Lung (tissue), 16 donors: ENCODE results near the gene BBLN. TPM values are rescaled to one million over a fixed set of nuclear protein-coding genes. Genes with fewer than 3 reads are reported as not detected.
"Not testable (repeated sequence)": the region's sequence is repeated elsewhere in the genome, so short reads cannot be mapped to it uniquely, and the experiment has no call there.

Experiments used
- ATAC-seq: fragments of 200-7000 bp; cut with Tn5 transposase; one replicate; pipeline ENCODE4 v1.9.1; 2020; ENCODE audit warnings: moderate number of reproducible peaks; ENCODE audit not compliant: insufficient read depth, low FRiP score
- DNase-seq, 3 donors: peaks; one replicate each; pipeline ENCODE4 v3.0.0-alpha.2; 2013 to 2017
- H3K27ac ChIP-seq, 2 donors: one replicate each; pipeline ENCODE4 v1.5.1; 2013; ENCODE audit warnings: mild to moderate bottlenecking in 2 of 2, moderate library complexity in 2 of 2, control low read depth in 1 of 2, inconsistent platforms in 1 of 2, low read depth in 1 of 2, low read length in 1 of 2
- H3K27me3 ChIP-seq, 3 donors: one replicate each; pipeline ENCODE4 v1.5.1; 2013; ENCODE audit warnings: low read length in 2 of 3; ENCODE audit not compliant: control insufficient read depth in 3 of 3, insufficient read depth in 3 of 3
- H3K36me3 ChIP-seq, 4 donors: one replicate each; pipeline ENCODE4 v1.5.1; 2013; ENCODE audit warnings: low read length in 4 of 4, mild to moderate bottlenecking in 1 of 4, moderate library complexity in 1 of 4; ENCODE audit not compliant: control insufficient read depth in 4 of 4, insufficient read depth in 4 of 4
- H3K4me1 ChIP-seq, 5 donors: one replicate each; pipeline ENCODE4 v1.5.1; 2013; ENCODE audit warnings: low read length in 5 of 5, mild to moderate bottlenecking in 2 of 5, moderate library complexity in 1 of 5; ENCODE audit not compliant: control insufficient read depth in 5 of 5, insufficient read depth in 5 of 5
- H3K4me3 ChIP-seq: one replicate; pipeline ENCODE4 v1.5.1; 2013; ENCODE audit warnings: mild to moderate bottlenecking, control low read depth, moderate library complexity
- H3K9ac ChIP-seq, 2 donors: one replicate each; pipeline ENCODE4 v1.5.1; 2013; ENCODE audit warnings: low read length in 2 of 2, control low read depth in 1 of 2; ENCODE audit not compliant: insufficient read depth in 1 of 2
- H3K9me3 ChIP-seq, 4 donors: one replicate each; pipeline ENCODE4 v1.5.1; 2013; ENCODE audit warnings: low read length in 3 of 4, mild to moderate bottlenecking in 1 of 4, moderate library complexity in 1 of 4; ENCODE audit not compliant: control insufficient read depth in 4 of 4, insufficient read depth in 3 of 4
- CTCF ChIP-seq: IDR thresholded peaks from 2 replicates; pipeline ENCODE4 v1.5.1; 2012; ENCODE audit warnings: mild to moderate bottlenecking; ENCODE audit errors: control extremely low read depth, extremely low read depth
- WGBS, 2 donors: extraction: QIAGEN DNeasy Blood & Tissue Kit; methylation state at CpG; one replicate each; pipeline ENCODE4 v1.1.7; 2013; 5-methylcytosine and 5-hydroxymethylcytosine counted together
- long read RNA-seq, 5 donors: transcript quantifications; one replicate each; lab custom pipeline, GENCODE V29; 2026
- polyA plus RNA-seq, 2 donors: library from polyadenylated mRNA; stranded (reverse); fragments of 200-250 nt; gene quantifications; one replicate each; pipeline ENCODE4 v1.2.1, GENCODE V29; 2013
- total RNA-seq, 2 donors: library from RNA; depleted of rRNA in 1 of 2; stranded (reverse); fragments of >200 nt in 1 of 2; gene quantifications; one replicate each; pipeline ENCODE4 v1.2.1, GENCODE V29; 2014 to 2021
- donor health status: control.
- donor health status: control.
- donor health status: Bipolar disorder and iron deficiency.
- donor health status: healthy.
- donor health status: DM: yes; HTN: yes; CAD: no.

BBLN gene
- total RNA-seq (10 to 100 TPM; 19.2 to 56.4 TPM), polyA plus RNA-seq (100 to 1,000 TPM in 1 of 2 donors, 10 to 100 TPM in 1; 66.7 to 138 TPM)
- long read RNA-seq, donor 1, transcript C9orf16-201 (2 exons, 713 nt), result major isoform, 40 of 48 reads
- long read RNA-seq, donor 1, partial matches to known transcripts, result 8 of 48 reads
- long read RNA-seq, donor 1, other reads (novel, unspliced or antisense), result 0 of 48 reads
- long read RNA-seq, donor 2, transcript C9orf16-201 (2 exons, 713 nt), result major isoform, 18 of 19 reads
- long read RNA-seq, donor 2, partial matches to known transcripts, result 0 of 19 reads
- long read RNA-seq, donor 2, other reads (novel, unspliced or antisense), result 0 of 19 reads
- long read RNA-seq, donor 3, transcript C9orf16-201 (2 exons, 713 nt), result major isoform, 37 of 37 reads
- long read RNA-seq, donor 3, partial matches to known transcripts, result 0 of 37 reads
- long read RNA-seq, donor 3, other reads (novel, unspliced or antisense), result 0 of 37 reads
- long read RNA-seq, donor 4, transcript C9orf16-201 (2 exons, 713 nt), result major isoform, 25 of 80 reads
- long read RNA-seq, donor 4, partial matches to known transcripts, result 55 of 80 reads
- long read RNA-seq, donor 4, other reads (novel, unspliced or antisense), result 0 of 80 reads
- long read RNA-seq, donor 5, transcript C9orf16-201 (2 exons, 713 nt), result major isoform, 54 of 54 reads
- long read RNA-seq, donor 5, partial matches to known transcripts, result 0 of 54 reads
- long read RNA-seq, donor 5, other reads (novel, unspliced or antisense), result 0 of 54 reads

- DNase-seq (peak; percentile 97 to 98 (median 98)), ATAC-seq (peak; percentile 95)
- peak within 1 kb of the TSS; percentile 25 to 57 for H3K9ac ChIP-seq
- peak within 1 kb of the TSS; percentile 82 to 85 for H3K27ac ChIP-seq
- peaks cover 0 to 22% (median 9%) of the 10 kb centered on the region in 4 donors for H3K36me3 ChIP-seq
- TF ChIP-seq CTCF, result no peak
- no peaks in the 10 kb centered on the region for H3K27me3 ChIP-seq
- H3K4me3 ChIP-seq, result peak within 1 kb of the TSS; percentile 66
- no peaks in the 10 kb centered on the region for H3K9me3 ChIP-seq
- peaks cover 0 to 16% (median 3%) of the 10 kb centered on the region in 5 donors for H3K4me1 ChIP-seq
- 0 to 1% methylated on average over 51 to 76 of the region's 77 CpGs for WGBS, 2 donors
Observed at GRCh38 chr9:128159784-128160602, at the start of gene BBLN. BBLN (plus strand) TSS chr9:128160265; CDS start chr9:128160408, 143 bp downstream.

GRCh38 chr9:128111726-128112125 is 48.3 kb upstream of the BBLN start:
- H3K9ac ChIP-seq, H3K4me3 ChIP-seq, ATAC-seq: not testable (repeated sequence)

GRCh38 chr9:128113526-128114325 is 46.3 kb upstream of the BBLN start:
- 92 to 96% methylated on average over 11 to 12 of the region's 12 CpGs for WGBS, 2 donors
- DNase-seq, result no peak
- H3K9ac ChIP-seq, result no peak overlapping the region
- peaks cover 0 to 7% (median 0%) of the 10 kb centered on the region in 5 donors for H3K4me1 ChIP-seq
- H3K27ac ChIP-seq, result no peak overlapping the region
- H3K27me3 ChIP-seq, result no peaks in the 10 kb centered on the region
- H3K9me3 ChIP-seq, result peaks cover 0 to 3% (median 0%) of the 10 kb centered on the region in 4 donors
- H3K4me3 ChIP-seq, result no peak overlapping the region
- peaks cover 0 to 6% (median 2%) of the 10 kb centered on the region in 4 donors for H3K36me3 ChIP-seq
- ATAC-seq, result no peak
- TF ChIP-seq CTCF, result no peak

More at GRCh38 chr9:128111726-128112125, 48.3 kb upstream of the BBLN start:
- not testable (repeated sequence) for H3K4me1 ChIP-seq, H3K27me3 ChIP-seq, DNase-seq, H3K9me3 ChIP-seq, H3K27ac ChIP-seq
- peaks cover 3 to 25% (median 12%) of the 10 kb centered on the region in 4 donors for H3K36me3 ChIP-seq
- 85 to 91% methylated on average over 12 of the region's 12 CpGs for WGBS, 2 donors
